ENCODE data around the gene RCVRN. TPM values are rescaled to one million over a fixed set of nuclear protein-coding genes. Genes with fewer than 3 reads are reported as not detected.

RCVRN gene
- 0.08 TPM in 1 of 5 replicates, not detected in the others for total RNA-seq (2022; extraction: Qiagen RNA extraction; ENCODE audit: low read depth)

DNA sequence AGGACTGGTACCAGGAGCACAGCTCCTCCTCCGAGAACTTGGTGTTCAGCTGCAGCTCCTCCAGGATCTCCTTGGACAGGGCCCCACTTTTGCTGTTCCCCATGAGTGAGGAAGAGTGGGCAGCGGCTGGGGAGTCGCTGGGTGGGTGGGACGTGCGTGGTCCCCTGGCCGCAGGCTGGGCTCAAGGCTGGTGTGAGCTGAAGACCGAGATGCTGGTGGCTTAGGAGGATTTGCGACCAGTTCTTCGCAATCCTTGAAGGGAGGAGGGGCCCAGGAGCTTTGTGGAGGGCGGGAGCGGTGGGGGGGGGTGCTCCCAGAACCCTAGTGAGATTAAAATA, at the start of gene RCVRN:
Gene RCVRN (minus strand): TSS at position 194 of the 338 bp plus-strand sequence. CDS start 91 bp downstream, at position 103.

Other genes starting within 250 kb of the RCVRN start
- not detected in 5 replicates for gene DHRS7C, start 113.7 kb downstream of the RCVRN start, total RNA-seq (2022; extraction: Qiagen RNA extraction; ENCODE audit: low read depth)
- gene GSG1L2, start 83.2 kb downstream of the RCVRN start, total RNA-seq (2022; extraction: Qiagen RNA extraction; ENCODE audit: low read depth), result not detected in 5 replicates
- gene GLP2R, start 79.3 kb downstream of the RCVRN start, total RNA-seq (2022; extraction: Qiagen RNA extraction; ENCODE audit: low read depth), result 8.5 to 14.7 TPM (median 9.3 TPM) in 5 replicates

All from A549 treated with CpdA at 1 μM for 4 hours (cell line).